ENCODE measurements around the gene ZNF844. TPM values are rescaled to one million over a fixed set of nuclear protein-coding genes. Genes with fewer than 3 reads are reported as not detected.

The ZNF844 gene
- total RNA-seq, 4 donors from 2014 or later: 10.8 to 39.4 (median 16.6) TPM

GRCh38 chr19:12034620-12035019, 29.9 kb upstream of the ZNF844 start:
- intact Hi-C loops (cut with DNase I; ENCODE audit: low total_unique reads): no loop called here
- Histone ChIP-seq H3K36me3 (no peaks in the 10 kb centered on the region), H3K4me1 (no peaks in the 10 kb centered on the region), H3K27ac (peak overlapping the region; percentile 72 to 78), H3K4me3 (peak overlapping the region; percentile 55 to 79), H3K9me3 (no peaks in the 10 kb centered on the region), H3K27me3 (no peaks in the 10 kb centered on the region)
- no peak for DNase-seq
- TF ChIP-seq CTCF (IDR thresholded peaks at IDR 0.05): no peak
- no peak for TF ChIP-seq POLR2A (IDR thresholded peaks at IDR 0.05)

- H3K4me3 ChIP-seq: peak within 1 kb of the TSS; percentile 55 to 79
- peak within 1 kb of the TSS; percentile 72 to 78 for H3K27ac ChIP-seq
- no peaks in the 10 kb centered on the region for H3K4me1 ChIP-seq
- no peaks in the 10 kb centered on the region for H3K9me3 ChIP-seq
- peak; percentile 91 to 92 for DNase-seq
- H3K27me3 ChIP-seq: no peaks in the 10 kb centered on the region
- TF ChIP-seq CTCF (IDR thresholded peaks at IDR 0.05) (peak in 1 of 4 experiments; percentile 2), POLR2A (IDR thresholded peaks at IDR 0.05) (peak; percentile 56 to 58)
- H3K36me3 ChIP-seq: no peaks in the 10 kb centered on the region
- intact Hi-C loops (cut with DNase I; ENCODE audit: low total_unique reads): no loop called here
Observed at GRCh38 chr19:12035220-12036172, 29.0 kb upstream of the ZNF844 start, which contains the start of gene ZNF433. Gene ZNF433 (minus strand): TSS chr19:12035679. CDS start chr19:12035539, 140 bp downstream.

- no peaks in the 10 kb centered on the region for H3K4me1 ChIP-seq
- peaks cover 0 to 9% of the 10 kb centered on the region in 2 donors for H3K9me3 ChIP-seq
- H3K27ac ChIP-seq: no peak overlapping the region
- no peak for DNase-seq
- intact Hi-C loops (cut with DNase I; ENCODE audit: low total_unique reads): no loop called here
- TF ChIP-seq CTCF (IDR thresholded peaks at IDR 0.05) (no peak), POLR2A (IDR thresholded peaks at IDR 0.05) (no peak)
- H3K4me3 ChIP-seq: no peak overlapping the region
- no peaks in the 10 kb centered on the region for H3K36me3 ChIP-seq
- no peaks in the 10 kb centered on the region for H3K27me3 ChIP-seq
Observed at GRCh38 chr19:12042893-12043292, 21.6 kb upstream of the ZNF844 start.

- intact Hi-C loops (cut with DNase I; ENCODE audit: low total_unique reads): no loop called here
Observed at GRCh38 chr19:12043752-12044422, 20.6 kb upstream of the ZNF844 start.

More at GRCh38 chr19:12043752-12044422, 20.6 kb upstream of the ZNF844 start:
- Histone ChIP-seq H3K36me3 (no peaks in the 10 kb centered on the region), H3K9me3 (peaks cover 0 to 9% of the 10 kb centered on the region in 2 donors), H3K4me3 (no peak overlapping the region), H3K27ac (no peak overlapping the region), H3K4me1 (no peaks in the 10 kb centered on the region), H3K27me3 (no peaks in the 10 kb centered on the region)
- DNase-seq: no peak
- TF ChIP-seq CTCF (IDR thresholded peaks at IDR 0.05) (no peak), POLR2A (IDR thresholded peaks at IDR 0.05) (no peak)

All from uterus (tissue), 4 donors.